ENCODE results near the gene TMEM238.
"Not testable (repeated sequence)": the region's sequence is repeated elsewhere in the genome, so short reads cannot be mapped to it uniquely, and the experiment has no call there.

The TMEM238 gene

GRCh38 chr19:55384131-55384919 lies at the start of gene TMEM238:
TMEM238 (minus strand) TSS chr19:55384292; CDS start chr19:55384259, 33 bp downstream.
- DNase-seq (ENCODE audit: low read depth): no peak

- no peak for DNase-seq (ENCODE audit: low read depth)
Measured at GRCh38 chr19:55433292-55433691, 49.2 kb upstream of the TMEM238 start.

- no peak for DNase-seq (ENCODE audit: low read depth)
Measured at GRCh38 chr19:55432241-55432959, 48.3 kb upstream of the TMEM238 start.

GRCh38 chr19:55431183-55431582 lies 47.1 kb upstream of the TMEM238 start:
- DNase-seq (ENCODE audit: low read depth): no peak

- no peak for DNase-seq (ENCODE audit: low read depth)
Measured at GRCh38 chr19:55426042-55426441, 42.0 kb upstream of the TMEM238 start.

- DNase-seq (ENCODE audit: low read depth): no peak
Measured at GRCh38 chr19:55424518-55424917, 40.4 kb upstream of the TMEM238 start.

GRCh38 chr19:55423225-55424005 lies 39.3 kb upstream of the TMEM238 start:
- DNase-seq (ENCODE audit: low read depth): no peak

GRCh38 chr19:55421281-55421680 lies 37.2 kb upstream of the TMEM238 start:
- DNase-seq (ENCODE audit: low read depth): not testable (repeated sequence)

GRCh38 chr19:55419624-55420236 lies 35.6 kb upstream of the TMEM238 start:
- DNase-seq (ENCODE audit: low read depth): no peak

- no peak for DNase-seq (ENCODE audit: low read depth)
Measured at GRCh38 chr19:55419103-55419502, 35.0 kb upstream of the TMEM238 start.

- DNase-seq (ENCODE audit: low read depth): peak; percentile 58
Measured at GRCh38 chr19:55418185-55418584, 34.1 kb upstream of the TMEM238 start.

GRCh38 chr19:55410168-55410567 lies 26.1 kb upstream of the TMEM238 start:
- DNase-seq (ENCODE audit: low read depth): no peak

GRCh38 chr19:55409179-55409578 lies 25.1 kb upstream of the TMEM238 start:
- not testable (repeated sequence) for DNase-seq (ENCODE audit: low read depth)

- DNase-seq (ENCODE audit: low read depth): no peak
Measured at GRCh38 chr19:55408533-55408872, 24.4 kb upstream of the TMEM238 start.

- peak; percentile 98 for DNase-seq (ENCODE audit: low read depth)
Measured at GRCh38 chr19:55407800-55408532, 23.9 kb upstream of the TMEM238 start.

- DNase-seq (ENCODE audit: low read depth): not testable (repeated sequence)
Measured at GRCh38 chr19:55407550-55407799, 23.4 kb upstream of the TMEM238 start, which contains the start of gene UBE2S. UBE2S (minus strand) TSS chr19:55407788; CDS start chr19:55407589, 199 bp downstream.

GRCh38 chr19:55406826-55407549 lies 22.9 kb upstream of the TMEM238 start:
- no peak for DNase-seq (ENCODE audit: low read depth)

GRCh38 chr19:55406091-55406825 lies 22.2 kb upstream of the TMEM238 start:
- DNase-seq (ENCODE audit: low read depth): no peak

GRCh38 chr19:55405638-55406037 lies 21.5 kb upstream of the TMEM238 start:
- no peak for DNase-seq (ENCODE audit: low read depth)

GRCh38 chr19:55402509-55402908 lies 18.4 kb upstream of the TMEM238 start:
- DNase-seq (ENCODE audit: low read depth): no peak

All from non-pigmented ciliary epithelial cell (primary cell).